H1 (cell line): Measurements from ENCODE around the gene ZC3H6. TPM values are rescaled to one million over a fixed set of nuclear protein-coding genes. Genes with fewer than 3 reads are reported as not detected.

Experiments
- CTCF ChIA-PET: fragments of 300-600 bp; sonication (Branson Sonifier 250); formaldehyde crosslinking; loops from one replicate; lab custom pipeline; 2021; ENCODE audit not compliant: partially characterized antibody; lab: Charles Lee
- POLR2A ChIA-PET: fragments of 300-600 bp; sonication (Branson Sonifier 250); formaldehyde crosslinking; loops from one replicate; lab custom pipeline; 2021; ENCODE audit warnings: inconsistent platforms; ENCODE audit not compliant: partially characterized antibody; lab: Charles Lee
- DNase-seq, 2 experiments: peaks; one replicate each; pipeline versions ENCODE4 v3.0.0 to v3.0.0-alpha.2; 2010 to 2022; ENCODE audit warnings: low spot score in 2 of 2, low read depth in 1 of 2, mixed read lengths in 1 of 2
- FAIRE-seq: peaks from 2 replicates; lab custom pipeline; 2011; peaks lifted over from hg19 to GRCh38; lab: Jason Lieb, UNC
- H2AFZ ChIP-seq: 2 replicates; pipeline ENCODE4 v1.8.1; 2012; ENCODE audit warnings: low read length, inconsistent platforms
- H2AK5ac ChIP-seq: 2 replicates; pipeline ENCODE4 v1.6.1; 2013; ENCODE audit warnings: low read depth, low read length
- H2BK120ac ChIP-seq: replicated peaks from 2 replicates; pipeline ENCODE3; 2013; ENCODE audit warnings: low read depth, low read length, inconsistent platforms
- H2BK12ac ChIP-seq: 2 replicates; pipeline ENCODE4 v1.6.1; 2013; ENCODE audit warnings: low read depth, low read length
- H2BK15ac ChIP-seq: 2 replicates; pipeline ENCODE4 v1.6.1; 2013; ENCODE audit warnings: low read length
- H2BK20ac ChIP-seq: 2 replicates; pipeline ENCODE4 v1.6.1; 2013; ENCODE audit warnings: low read length
- H2BK5ac ChIP-seq: 2 replicates; pipeline ENCODE4 v1.6.1; 2013; ENCODE audit warnings: low read depth, low read length
- H3K14ac ChIP-seq: 2 replicates; pipeline ENCODE4 v1.6.1; 2013; ENCODE audit warnings: inconsistent platforms; ENCODE audit not compliant: insufficient read length
- H3K18ac ChIP-seq: 2 replicates; pipeline ENCODE4 v1.6.1; 2013; ENCODE audit warnings: low read length; ENCODE audit errors: extremely low read depth
- H3K23ac ChIP-seq: 2 replicates; pipeline ENCODE4 v1.6.1; 2013; ENCODE audit warnings: inconsistent platforms; ENCODE audit not compliant: insufficient read length
- H3K23me2 ChIP-seq: 2 replicates; pipeline ENCODE4 v1.6.1; 2013; ENCODE audit warnings: low read depth, low read length
- H3K27ac ChIP-seq: 2 replicates; pipeline ENCODE4 v1.6.1; 2011; ENCODE audit warnings: low read depth, low read length, inconsistent platforms
- H3K27me3 ChIP-seq, 4 experiments: replicated peaks in 1 of 4; 1 replicate in 1 of 4; 2 replicates in 3 of 4; pipeline versions ENCODE4 v1.6.1 to v1.8.1; 2011 to 2013; ENCODE audit warnings: low read length in 3 of 4, mild to moderate bottlenecking in 3 of 4, inconsistent platforms in 2 of 4, mixed read lengths in 2 of 4, moderate library complexity in 1 of 4; ENCODE audit not compliant: control insufficient read depth in 3 of 4, insufficient read depth in 3 of 4; ENCODE audit errors: extremely low read depth in 1 of 4
- H3K36me3 ChIP-seq, 4 experiments: 2 replicates each; pipeline versions ENCODE4 v1.6.1 to v1.8.1; 2011 to 2013; ENCODE audit warnings: mild to moderate bottlenecking in 4 of 4, low read length in 3 of 4, moderate library complexity in 2 of 4, control low read depth in 1 of 4, inconsistent platforms in 1 of 4; ENCODE audit not compliant: insufficient read depth in 4 of 4, control insufficient read depth in 2 of 4
- H3K4ac ChIP-seq: replicated peaks from 2 replicates; pipeline ENCODE3; 2013; ENCODE audit warnings: low read length, low read depth, mixed read lengths, inconsistent platforms; ENCODE audit not compliant: insufficient read length
- H3K4me1 ChIP-seq, 4 experiments: replicated peaks in 1 of 4; 1 replicate in 1 of 4; 2 replicates in 3 of 4; pipeline versions ENCODE4 v1.6.1 to v1.8.1; 2011 to 2013; ENCODE audit warnings: low read length in 3 of 4, inconsistent platforms in 2 of 4, mixed read lengths in 1 of 4; ENCODE audit not compliant: insufficient read depth in 4 of 4, control insufficient read depth in 3 of 4
- H3K4me2 ChIP-seq, 2 experiments: 2 replicates each; pipeline versions ENCODE4 v1.6.1 to v1.8.1; 2011 to 2013; ENCODE audit warnings: low read depth in 2 of 2, low read length in 2 of 2, control low read depth in 1 of 2, inconsistent platforms in 1 of 2, mild to moderate bottlenecking in 1 of 2; ENCODE audit not compliant: insufficient read depth in 1 of 2
- H3K4me3 ChIP-seq, 4 experiments: fragments of 200-600, 300-600 bp in 1 of 4; sonication (generic), shearing (Covaris generic), sonication (Bioruptor Twin) in 1 of 4; 2 replicates each; pipeline versions ENCODE4 v1.5.1 to v1.8.1; 2011 to 2016; ENCODE audit warnings: low read length in 4 of 4, low read depth in 3 of 4, control low read depth in 2 of 4, inconsistent platforms in 2 of 4, mild to moderate bottlenecking in 2 of 4, mixed read lengths in 1 of 4, moderate library complexity in 1 of 4; ENCODE audit not compliant: insufficient read depth in 2 of 4; ENCODE audit errors: extremely low read depth in 1 of 4
- H3K56ac ChIP-seq: replicated peaks from 2 replicates; pipeline ENCODE3; 2013; ENCODE audit warnings: low read depth, mild to moderate bottlenecking, mixed read lengths, low read length, inconsistent platforms; ENCODE audit not compliant: insufficient read length
- H3K79me1 ChIP-seq: 2 replicates; pipeline ENCODE4 v1.6.1; 2013; ENCODE audit warnings: low read depth, low read length, control low read depth
- H3K79me2 ChIP-seq, 2 experiments: 2 replicates each; pipeline versions ENCODE4 v1.6.1 to v1.8.1; 2012 to 2013; ENCODE audit warnings: low read length in 2 of 2, mild to moderate bottlenecking in 2 of 2, inconsistent platforms in 1 of 2; ENCODE audit not compliant: insufficient read depth in 2 of 2, control insufficient read depth in 1 of 2
- H3K9ac ChIP-seq, 4 experiments: replicated peaks in 1 of 4; 1 replicate in 1 of 4; 2 replicates in 3 of 4; pipeline versions ENCODE4 v1.6.1 to v1.8.1; 2011 to 2013; ENCODE audit warnings: low read depth in 3 of 4, low read length in 3 of 4, control low read depth in 2 of 4, mild to moderate bottlenecking in 2 of 4, moderate library complexity in 2 of 4, inconsistent platforms in 1 of 4; ENCODE audit errors: extremely low read depth in 1 of 4
- H3K9me3 ChIP-seq, 2 experiments: 2 replicates each; pipeline versions ENCODE4 v1.6.1 to v1.8.1; 2012 to 2013; ENCODE audit warnings: mild to moderate bottlenecking in 2 of 2, moderate library complexity in 2 of 2, control low read depth in 1 of 2, inconsistent platforms in 1 of 2, low read depth in 1 of 2, low read length in 1 of 2, mixed read lengths in 1 of 2; ENCODE audit not compliant: insufficient read depth in 2 of 2
- H4K20me1 ChIP-seq, 2 experiments: replicated peaks in 1 of 2; 2 replicates each; pipeline versions ENCODE3 to v1.8.1; 2011 to 2013; ENCODE audit warnings: inconsistent platforms in 2 of 2, low read length in 2 of 2, mild to moderate bottlenecking in 1 of 2; ENCODE audit not compliant: insufficient read depth in 2 of 2, control insufficient read depth in 1 of 2
- H4K5ac ChIP-seq: 2 replicates; pipeline ENCODE4 v1.6.1; 2013; ENCODE audit warnings: low read length, low read depth, mixed read lengths, inconsistent platforms; ENCODE audit not compliant: insufficient read length
- H4K8ac ChIP-seq: 2 replicates; pipeline ENCODE4 v1.8.0; 2013; ENCODE audit warnings: mild to moderate bottlenecking, moderate library complexity, low read length, inconsistent platforms; ENCODE audit not compliant: insufficient read depth; ENCODE audit errors: extremely low read depth
- H4K91ac ChIP-seq: replicated peaks from 2 replicates; pipeline ENCODE3; 2013; ENCODE audit warnings: low read length, mixed read lengths, inconsistent platforms; ENCODE audit not compliant: insufficient read length
- EGR1 ChIP-seq: IDR thresholded peaks from 2 replicates; pipeline ENCODE4 v1.6.1; 2011; ENCODE audit warnings: low read depth, low read length, borderline replicate concordance
- GTF2F1 ChIP-seq: IDR thresholded peaks from 2 replicates; pipeline ENCODE4 v1.6.1; 2012; ENCODE audit warnings: low read depth, low read length, improper control_type of control experiment, borderline replicate concordance
- KDM5A ChIP-seq: fragments of 200-600 bp; IDR thresholded peaks from 2 replicates; pipeline ENCODE4 v1.7.1; 2012; ENCODE audit warnings: mild to moderate bottlenecking, low read length, inconsistent platforms, mixed read lengths
- TAF7 ChIP-seq: optimal IDR thresholded peaks from 2 replicates; pipeline ENCODE3; 2011; ENCODE audit warnings: low read depth, mild to moderate bottlenecking, inconsistent platforms, low read length, moderate library complexity, borderline replicate concordance
- ZNF274 ChIP-seq: IDR thresholded peaks from 2 replicates; pipeline ENCODE4 v1.7.0; 2012; ENCODE audit warnings: low read length, borderline replicate concordance; ENCODE audit errors: extremely low read depth
- WGBS, 2 experiments: shearing (Covaris generic) in 1 of 2; methylation state at CpG; one replicate each; pipeline versions ENCODE4 v1.1.6 to v1.1.7; 2013 to 2015; ENCODE audit warnings: low lambda C conversion rate in 2 of 2, mixed read lengths in 2 of 2, inconsistent platforms in 1 of 2, low coverage in 1 of 2, missing lambda C conversion rate in 1 of 2; ENCODE audit not compliant: insufficient replicate concordance in 2 of 2, insufficient coverage in 1 of 2, insufficient read length in 1 of 2; ENCODE audit errors: extremely low coverage in 1 of 2, missing lambda C conversion rate in 1 of 2; 5-methylcytosine and 5-hydroxymethylcytosine counted together
- polyA plus RNA-seq, 7 experiments: library from polyadenylated mRNA; depleted of rRNA in 3 of 7; stranded (reverse) in 5 of 7; unstranded in 2 of 7; fragments of >200 nt in 5 of 7; fragments of 200-250 nt in 2 of 7; gene quantifications; 1 replicate in 5 of 7; 2 replicates in 1 of 7; 4 replicates in 1 of 7; pipeline versions ENCODE4 v1.2.1 to v1.2.3, GENCODE V29; 2011 to 2013; ENCODE audit warnings: missing spikeins in 2 of 7, mixed read lengths in 2 of 7
- total RNA-seq: library from RNA; stranded (reverse); fragmentation: NEBNext Ultra II Directional; extraction: Animal tissue kit (Norgen Biotek cat#: 25700); gene quantifications from 2 replicates; pipeline ENCODE4 v1.2.1, GENCODE V29; 2021
- TF ChIP-seq, protein P1 (sequence below): IDR thresholded peaks from 2 replicates; pipeline ENCODE4 v1.6.1; 2012; ENCODE audit warnings: inconsistent platforms

Gene ZC3H6
- total and polyA plus RNA-seq, 2 of the 8 experiments (the other 6 are each of a cell fraction or from before 2014, with no cell fraction given) = 1.4 to 6.9 TPM

DNA sequence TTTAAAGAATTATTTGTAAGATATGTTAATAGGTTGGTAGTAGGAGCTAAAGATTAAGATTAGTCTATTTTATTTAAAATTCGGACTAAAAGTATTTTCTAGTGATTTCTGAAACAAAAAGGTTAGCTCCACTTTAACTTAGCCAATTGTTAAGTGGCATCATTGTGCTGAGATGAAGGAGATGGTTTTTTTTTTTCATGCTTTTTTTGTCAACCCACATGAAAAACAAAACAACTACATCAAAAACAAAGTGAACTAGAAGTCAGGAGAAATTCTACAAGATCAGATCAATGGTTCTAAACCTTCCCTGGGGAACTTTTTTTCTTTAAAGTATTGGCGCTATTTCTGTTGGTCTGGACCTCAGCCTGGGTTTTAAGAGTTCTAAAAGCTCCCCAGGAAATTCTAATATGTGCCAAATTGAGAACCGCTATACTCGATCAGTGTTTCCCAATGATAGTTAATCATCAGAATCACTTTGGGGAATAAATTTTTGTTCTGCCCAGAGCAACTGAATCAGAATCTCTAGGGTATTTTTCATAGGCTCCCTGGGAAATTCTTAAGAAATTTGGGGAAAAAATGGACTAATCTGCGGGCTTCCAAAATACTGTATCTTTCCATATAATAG lies 2.3 kb downstream of the ZC3H6 start:
- no peaks in the 10 kb centered on the region for H3K79me1 ChIP-seq
- CTCF ChIA-PET = interaction anchor here (0.6 to 1.4 kb wide), 4 partner anchors 8 to 390 kb away, joined by 3 to 5 read pairs (median 4); no protein-coding TSS in a partner anchor

More for the DNA sequence above, 2.3 kb downstream of the ZC3H6 start:
- no peak overlapping the region for H4K8ac ChIP-seq
- no peak overlapping the region for H2BK12ac ChIP-seq
- H3K4me2 ChIP-seq = no peak overlapping the region
- POLR2A ChIA-PET = interaction anchor here (0.7 to 0.9 kb wide), 3 partner anchors 8 to 223 kb away, joined by 3 to 5 read pairs (median 3); partner anchors contain the start of gene TMEM87B
- no peak overlapping the region for H2BK15ac ChIP-seq
- H2AK5ac ChIP-seq = no peak overlapping the region
- no peak overlapping the region for H3K23ac ChIP-seq
- no peak overlapping the region for H3K27ac ChIP-seq
- H3K27me3 ChIP-seq = no peaks in the 10 kb centered on the region
- H2BK5ac ChIP-seq = no peak overlapping the region
- no peaks in the 10 kb centered on the region for H3K9me3 ChIP-seq
- H3K4me3 ChIP-seq = no peak overlapping the region
- H3K18ac ChIP-seq = no peak overlapping the region
- no peak overlapping the region for H4K91ac ChIP-seq
- H3K9ac ChIP-seq = no peak overlapping the region
- H3K14ac ChIP-seq = no peak overlapping the region
- DNase-seq (no peak), FAIRE-seq (no peak)
- no peak overlapping the region for H2BK20ac ChIP-seq
- no peaks in the 10 kb centered on the region for H3K36me3 ChIP-seq
- no peak overlapping the region for H2BK120ac ChIP-seq
- H4K20me1 ChIP-seq = no peaks in the 10 kb centered on the region
- no peak overlapping the region for H4K5ac ChIP-seq
- H3K23me2 ChIP-seq = peaks cover 5% of the 10 kb centered on the region; the same call in 1 of the 2 replicates
- H3K56ac ChIP-seq = no peak overlapping the region
- H3K4me1 ChIP-seq = peaks cover 0 to 3% (median 0%) of the 10 kb centered on the region in 4 experiments; a peak in 1 of 7 replicates
- TF ChIP-seq EGR1 (no peak), GTF2F1 (no peak), ZNF274 (no peak), KDM5A (no peak), TAF7 (no peak)
- TF ChIP-seq, protein P1, sequence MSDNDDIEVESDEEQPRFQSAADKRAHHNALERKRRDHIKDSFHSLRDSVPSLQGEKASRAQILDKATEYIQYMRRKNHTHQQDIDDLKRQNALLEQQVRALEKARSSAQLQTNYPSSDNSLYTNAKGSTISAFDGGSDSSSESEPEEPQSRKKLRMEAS = no peak
- 83% methylated on average over 5 of the region's 5 CpGs; no CpG with 5 or more reads in 1 of the 2 experiments for WGBS, 2 experiments
- no peak overlapping the region for H3K4ac ChIP-seq
- no peak overlapping the region for H2AFZ ChIP-seq
- peaks cover 0 to 3% of the 10 kb centered on the region in 2 experiments; a peak in 1 of 4 replicates for H3K79me2 ChIP-seq
